GM21723 (cell line): Measurements from ENCODE around the gene FGF2.
A peak's percentile ranks its signal among the peaks of the same experiment; 100 is the strongest.
"Not testable (repeated sequence)": the region's sequence is repeated elsewhere in the genome, so short reads cannot be mapped to it uniquely, and the experiment has no call there.

Experiments used
- ATAC-seq: cut with Tn5 transposase; IDR thresholded peaks from one replicate; pipeline ENCODE4 v1.9.1; 2021; ENCODE audit warnings: mild to moderate bottlenecking, moderate library complexity; ENCODE audit not compliant: unreplicated experiment

FGF2 gene

DNA sequence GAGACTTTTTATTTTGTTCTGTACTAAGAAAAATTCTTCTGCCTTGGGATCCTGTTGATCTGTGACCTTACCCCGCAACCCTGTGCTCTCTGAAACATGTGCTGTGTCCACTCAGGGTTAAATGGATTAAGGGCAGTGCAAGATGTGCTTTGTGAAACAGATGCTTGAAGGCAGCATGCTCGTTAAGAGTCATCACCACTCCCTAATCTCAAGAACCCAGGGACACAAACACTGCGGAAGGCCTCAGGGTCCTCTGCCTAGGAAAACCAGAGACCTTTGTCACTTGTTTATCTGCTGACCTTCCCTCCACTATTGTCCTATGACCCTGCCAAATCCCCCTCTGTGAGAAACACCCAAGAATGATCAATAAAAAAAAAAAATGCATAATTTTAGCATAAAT, 13.8 kb upstream of the FGF2 start:
- ATAC-seq: not testable (repeated sequence)

GRCh38 chr4:122814426-122814825, 12.2 kb upstream of the FGF2 start:
- peak; percentile 98 for ATAC-seq

- ATAC-seq: no peak
Observed at GRCh38 chr4:122815248-122815647, 11.4 kb upstream of the FGF2 start.

GRCh38 chr4:122816476-122816875, 10.2 kb upstream of the FGF2 start:
- no peak for ATAC-seq

- ATAC-seq: no peak
Observed at GRCh38 chr4:122819708-122820449, 6.8 kb upstream of the FGF2 start.

DNA sequence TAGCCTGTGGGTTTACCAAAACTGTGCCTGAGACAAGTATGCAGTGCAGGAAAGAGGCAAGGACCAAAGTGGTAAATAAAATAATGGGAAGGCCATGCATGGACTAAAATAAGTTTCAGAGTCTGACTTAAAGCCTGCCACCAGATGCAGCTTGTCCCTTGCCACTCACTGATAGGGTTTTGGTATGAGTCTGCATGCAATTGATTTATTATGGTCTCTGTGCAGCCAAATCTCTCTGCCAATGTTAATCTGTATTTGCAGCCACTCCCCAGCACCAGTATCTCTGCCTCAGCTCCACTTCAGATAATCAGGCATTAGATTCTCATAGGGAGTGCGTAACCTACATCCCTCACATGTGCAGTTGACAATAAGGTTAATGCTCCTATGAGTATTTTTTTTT, 5.5 kb upstream of the FGF2 start:
- no peak for ATAC-seq

DNA sequence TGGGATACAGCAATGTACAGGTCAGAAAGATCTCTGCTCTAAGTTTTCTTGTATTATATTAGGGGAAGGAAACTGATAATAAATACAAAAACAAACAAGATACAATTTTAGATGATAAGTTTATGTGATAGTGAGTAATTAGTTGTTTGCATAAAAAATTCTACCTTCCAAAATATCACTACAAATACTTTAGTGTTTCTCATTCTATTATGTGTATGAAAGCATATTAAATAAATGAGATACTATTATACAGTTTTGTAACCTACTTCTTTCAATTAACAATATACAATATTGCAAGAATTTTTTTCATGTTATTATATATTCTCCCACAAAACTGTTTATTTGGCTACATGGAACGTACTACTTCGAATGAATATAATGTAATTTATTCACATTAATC, 4.2 kb upstream of the FGF2 start:
- ATAC-seq: no peak

- ATAC-seq: no peak
Observed at GRCh38 chr4:122823476-122823875, 3.2 kb upstream of the FGF2 start.

DNA sequence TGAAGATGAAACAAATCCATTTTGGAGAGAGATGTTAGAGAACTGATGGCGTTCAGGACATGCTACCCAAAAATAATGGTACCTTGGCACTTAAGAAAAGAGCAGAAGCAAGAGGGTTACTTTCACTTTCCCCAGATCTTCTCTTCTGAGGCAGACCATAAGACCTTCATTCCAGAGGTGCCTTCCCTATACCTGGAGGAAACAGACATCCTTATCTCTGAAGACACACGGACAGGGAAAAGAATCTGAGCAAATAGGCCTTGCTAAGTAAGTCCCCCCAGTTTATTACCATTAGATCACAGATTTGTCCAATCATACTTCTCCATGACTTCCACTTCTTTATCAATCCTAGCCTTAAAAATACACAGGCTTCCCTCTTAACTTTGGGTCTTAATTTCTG, 2.0 kb upstream of the FGF2 start:
- ATAC-seq: no peak

GRCh38 chr4:122826079-122826527, 528 bp upstream of the FGF2 start:
- no peak for ATAC-seq

GRCh38 chr4:122827258-122827878, 737 bp downstream of the FGF2 start:
- peak; percentile 46 for ATAC-seq

DNA sequence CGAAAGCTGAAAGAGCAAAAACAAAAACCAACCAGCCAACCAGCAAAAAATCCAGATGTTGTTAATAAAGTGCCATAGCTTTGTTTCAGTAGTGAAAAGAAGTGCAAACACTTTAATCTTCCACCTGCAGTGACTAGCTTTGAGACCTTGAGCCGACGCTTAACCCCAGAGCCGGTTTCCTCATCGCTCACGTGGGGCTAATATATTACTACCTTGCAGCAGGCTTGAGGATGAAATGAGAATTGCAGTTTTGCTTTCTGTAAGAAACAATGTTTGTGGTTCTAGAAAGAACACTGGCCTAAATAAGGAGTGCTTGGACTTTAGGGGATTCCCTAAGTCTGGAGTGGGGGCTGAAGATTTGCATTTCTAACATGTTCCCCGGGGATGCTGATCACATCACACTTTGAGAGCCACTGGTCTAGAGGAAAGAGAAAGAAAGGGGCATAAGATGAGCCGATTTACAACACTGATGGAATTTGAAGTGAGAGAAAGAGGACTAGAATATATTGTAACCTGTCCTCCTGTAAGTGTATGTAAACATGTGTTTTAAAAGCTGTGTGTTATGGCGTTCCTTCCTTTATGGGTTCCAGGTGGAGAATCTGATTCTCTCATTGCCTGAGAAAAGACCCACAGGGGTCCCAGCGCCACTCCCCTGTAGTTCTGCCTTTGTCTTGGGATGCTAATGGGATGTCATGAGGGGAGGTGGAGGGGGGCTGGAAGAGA, 1.4 kb downstream of the FGF2 start:
- peak; percentile 94 for ATAC-seq

GRCh38 chr4:122830426-122831095, 3.9 kb downstream of the FGF2 start:
- ATAC-seq: no peak

GRCh38 chr4:122831515-122832196, 5.0 kb downstream of the FGF2 start:
- ATAC-seq: no peak

- ATAC-seq: no peak
Observed at GRCh38 chr4:122832732-122833131, 6.1 kb downstream of the FGF2 start.

GRCh38 chr4:122833999-122834398, 7.4 kb downstream of the FGF2 start:
- no peak for ATAC-seq

- no peak for ATAC-seq
Observed at GRCh38 chr4:122836941-122837340, 10.3 kb downstream of the FGF2 start.

GRCh38 chr4:122838034-122838433, 11.4 kb downstream of the FGF2 start:
- ATAC-seq: no peak

DNA sequence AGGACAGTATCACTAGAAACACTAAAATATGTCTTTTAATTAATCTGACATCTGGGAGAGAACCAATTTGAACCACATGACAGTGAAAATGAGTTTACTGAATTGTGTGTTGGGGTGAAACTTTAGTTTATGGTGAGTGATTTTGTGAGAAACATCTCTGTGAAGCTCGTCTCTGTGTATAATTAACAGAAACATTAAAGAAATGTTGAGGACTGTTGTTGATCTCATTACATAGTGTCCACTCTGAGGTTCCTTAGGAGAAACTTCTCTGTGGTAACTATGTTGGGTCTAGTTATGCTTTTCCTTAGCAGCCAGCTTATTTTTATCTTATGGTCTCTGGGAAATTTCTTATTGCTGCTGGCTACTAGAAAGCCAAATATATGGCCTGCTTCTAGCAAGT, 15.8 kb downstream of the FGF2 start:
- ATAC-seq: no peak

DNA sequence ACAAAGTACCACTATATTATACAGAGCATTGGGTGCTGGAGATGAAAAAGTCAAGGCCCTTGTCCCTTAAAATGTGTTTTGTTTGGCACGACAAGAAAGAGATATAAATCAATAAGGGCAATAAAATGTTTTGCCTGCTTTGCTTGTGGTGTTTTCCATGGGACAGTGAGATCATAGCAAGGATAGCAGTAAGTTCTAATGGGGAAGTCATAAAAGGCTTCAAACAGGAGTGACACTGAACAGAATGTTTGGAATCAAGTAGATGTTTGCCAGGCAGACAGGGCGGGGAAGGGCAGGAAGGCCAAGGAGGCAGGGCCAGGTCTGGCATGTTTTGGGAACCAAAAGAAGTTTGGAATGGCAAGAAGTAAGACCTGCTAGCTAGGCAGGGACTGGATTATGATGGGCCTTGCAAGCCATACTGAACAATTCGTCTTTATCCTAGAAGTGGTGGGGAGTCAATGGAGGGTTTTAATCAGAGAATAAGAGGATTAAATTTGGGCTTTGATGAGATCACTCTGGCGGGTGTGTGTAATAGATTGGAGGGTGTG, 16.4 kb downstream of the FGF2 start:
- ATAC-seq: no peak

DNA sequence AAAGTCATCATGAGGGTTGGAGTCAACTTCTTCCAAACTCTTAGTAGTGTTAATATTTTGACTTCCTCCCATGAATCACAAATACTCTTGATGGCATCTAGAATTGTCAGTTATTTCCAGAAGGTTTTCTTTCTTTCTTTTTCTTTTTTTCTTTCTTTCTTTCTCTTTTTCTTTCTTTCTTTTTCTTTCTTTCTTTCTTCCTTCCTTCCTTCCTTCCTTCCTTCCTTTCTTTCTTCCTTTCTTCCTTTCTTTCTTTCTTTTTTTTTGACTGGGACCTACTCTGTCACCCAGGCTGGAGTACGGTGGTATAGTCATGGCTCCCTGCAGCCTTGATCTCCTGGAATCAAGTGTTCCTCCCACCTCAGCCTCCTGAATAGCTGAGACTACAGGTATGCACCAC, 17.8 kb downstream of the FGF2 start:
- ATAC-seq: not testable (repeated sequence)
